LoVo (cell line): ENCODE results near the gene DDC.
A peak's percentile ranks its signal among the peaks of the same experiment; 100 is the strongest.
"Not testable (repeated sequence)": the region's sequence is repeated elsewhere in the genome, so short reads cannot be mapped to it uniquely, and the experiment has no call there.

ENCODE experiments used
- DNase-seq: peaks from one replicate; pipeline ENCODE4 v3.0.0-alpha.2; 2016; ENCODE audit warnings: low spot score

Gene DDC

DNA sequence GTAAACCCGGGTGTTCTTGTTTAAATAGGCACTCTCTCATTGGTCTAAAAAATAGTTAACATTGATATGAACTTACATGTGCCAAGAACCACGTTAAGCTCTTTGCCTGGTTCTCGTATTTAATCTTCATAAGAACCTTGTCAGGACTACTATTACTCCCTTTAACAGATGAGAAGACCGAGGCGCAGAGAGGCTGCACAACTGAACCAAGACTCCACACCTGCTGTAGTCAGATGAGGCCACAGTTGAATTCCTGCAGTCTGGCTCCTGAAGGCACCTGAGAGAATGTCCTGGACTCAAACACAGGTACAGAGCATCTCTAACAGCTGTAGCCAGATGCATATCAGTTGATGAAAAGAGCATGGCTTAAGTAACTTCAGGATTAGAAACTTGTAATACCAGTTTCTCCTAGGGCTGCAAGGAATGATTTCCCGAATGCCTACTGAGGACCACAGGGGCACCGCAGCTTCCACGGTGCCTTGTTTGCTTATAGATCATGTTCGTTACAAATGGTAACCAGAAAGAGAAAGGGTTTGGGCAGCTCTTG is 9.5 kb downstream of the DDC start:
- DNase-seq: no peak

GRCh38 chr7:50554431-50555322 is 10.5 kb downstream of the DDC start:
- no peak for DNase-seq

DNA sequence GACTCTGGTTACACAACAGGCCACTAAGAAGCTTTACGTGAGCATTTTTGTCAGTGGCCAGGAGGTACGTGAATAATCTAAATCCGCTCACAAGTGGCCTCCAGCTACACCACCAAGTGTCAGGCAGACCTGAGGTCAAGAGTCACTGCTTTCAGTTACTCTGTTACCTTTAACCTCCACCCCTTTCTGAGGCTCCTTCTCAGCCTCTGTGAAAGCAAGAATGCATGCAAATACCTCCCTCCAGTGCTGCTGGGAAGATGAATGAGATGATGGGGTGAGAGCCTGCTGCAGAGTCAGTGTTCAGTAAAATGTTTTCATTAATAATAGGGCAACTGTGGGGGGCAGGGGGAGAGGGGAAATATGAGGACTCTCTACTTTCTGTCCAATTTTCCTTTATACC is 11.2 kb downstream of the DDC start:
- DNase-seq: no peak

- DNase-seq: no peak
These were observed 12.3 kb downstream of the DDC start for GRCh38 chr7:50552921-50553320.

- DNase-seq: no peak
These were observed 13.1 kb downstream of the DDC start for GRCh38 chr7:50552139-50552538.

GRCh38 chr7:50545613-50546012 is 19.6 kb downstream of the DDC start:
- DNase-seq: not testable (repeated sequence)

GRCh38 chr7:50544992-50545391 is 20.2 kb downstream of the DDC start:
- no peak for DNase-seq

DNA sequence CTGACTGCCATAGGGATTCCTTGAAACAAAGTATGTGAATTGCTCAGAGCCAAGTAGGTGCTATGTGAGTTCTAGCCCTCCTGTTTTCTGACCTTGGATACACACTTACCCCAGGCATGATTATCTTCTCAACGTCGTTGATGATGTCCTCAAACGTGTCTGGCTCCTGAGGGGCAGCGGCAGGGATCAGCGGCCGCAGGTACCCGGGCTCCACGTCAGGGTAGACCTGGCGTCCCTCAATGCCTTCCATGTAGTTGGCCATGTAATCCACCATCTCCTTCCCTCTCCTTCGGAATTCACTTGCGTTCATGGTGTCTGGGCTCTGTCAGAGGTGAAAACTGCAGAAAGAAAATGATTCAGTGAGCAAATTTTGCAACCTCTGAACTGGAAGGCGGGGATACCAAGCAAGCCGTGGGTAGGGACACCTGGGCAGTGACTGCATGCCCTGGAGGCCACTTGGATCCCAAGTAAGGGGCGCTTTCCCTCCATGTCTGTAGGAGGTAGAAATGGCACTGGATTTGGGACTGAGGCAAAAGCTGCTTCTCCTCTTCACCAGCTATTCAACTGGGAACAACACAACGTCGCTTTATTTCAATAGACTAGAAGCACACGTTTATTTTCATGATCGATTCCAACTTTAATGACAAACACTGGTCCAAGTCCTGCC is 21.3 kb downstream of the DDC start:
- no peak for DNase-seq

GRCh38 chr7:50542132-50542531 is 23.1 kb downstream of the DDC start:
- no peak for DNase-seq

DNA sequence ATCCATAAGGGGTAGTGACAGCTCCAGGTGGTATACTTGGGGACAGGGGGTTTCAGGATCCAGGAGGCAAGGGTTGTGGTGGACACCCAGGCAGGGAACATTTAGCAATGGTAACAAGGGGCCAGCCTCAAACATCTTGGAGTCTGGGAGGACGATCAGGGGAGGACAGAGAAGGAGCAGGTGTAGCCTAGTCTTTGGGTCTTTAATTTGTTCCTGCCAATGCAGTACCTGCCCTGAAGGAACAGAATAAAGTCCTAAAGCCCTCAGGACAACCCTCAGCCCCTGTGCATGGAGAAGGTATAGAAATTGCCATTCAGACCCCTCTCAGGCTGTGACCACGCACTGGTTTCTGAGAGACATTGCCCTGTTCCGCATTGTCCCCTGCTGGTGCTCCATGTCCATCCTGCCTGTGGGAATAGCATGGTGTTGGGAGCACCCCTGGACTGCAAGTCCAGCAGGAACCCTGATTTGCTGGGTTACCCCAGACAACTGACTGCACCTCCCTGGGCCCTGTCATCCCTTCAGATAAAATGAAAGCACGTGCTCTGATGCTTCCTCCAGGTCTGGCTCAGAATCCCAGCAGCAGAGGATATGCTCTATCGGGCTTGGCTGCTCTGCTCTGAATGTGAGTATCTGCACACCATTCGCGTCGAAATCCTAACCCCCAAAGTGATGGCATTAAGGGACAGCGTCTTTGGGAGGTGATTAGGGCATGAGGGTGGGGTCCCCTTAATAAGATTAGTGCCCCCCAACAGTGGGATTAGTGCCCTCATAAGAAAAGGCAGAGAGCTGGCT is 24.2 kb downstream of the DDC start:
- no peak for DNase-seq

GRCh38 chr7:50539725-50540124 is 25.5 kb downstream of the DDC start:
- DNase-seq: no peak

GRCh38 chr7:50538478-50538877 is 26.7 kb downstream of the DDC start:
- no peak for DNase-seq

GRCh38 chr7:50537417-50537816 is 27.8 kb downstream of the DDC start:
- no peak for DNase-seq

DNA sequence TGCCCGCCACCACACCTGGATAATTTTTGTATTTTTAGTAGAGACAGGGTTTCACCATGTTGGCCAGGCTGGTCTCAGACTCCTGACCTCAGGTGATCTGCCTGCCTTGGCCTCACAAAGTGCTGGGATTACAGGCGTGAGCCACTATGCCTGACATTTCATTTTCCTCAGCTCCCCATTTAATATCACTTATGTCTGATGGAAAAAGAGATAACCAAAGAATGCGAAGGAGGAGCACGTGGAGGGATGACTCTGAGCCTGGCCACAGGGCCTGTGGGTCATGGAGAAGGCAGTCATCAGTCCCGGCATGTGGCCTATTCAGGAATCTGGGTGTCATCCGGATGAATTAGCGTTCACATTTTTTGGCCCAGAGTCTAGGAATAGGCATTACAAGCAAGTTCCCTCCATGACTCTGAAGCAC is 29.9 kb downstream of the DDC start:
- peak; percentile 59 for DNase-seq

GRCh38 chr7:50534690-50535290 is 30.4 kb downstream of the DDC start:
- DNase-seq: peak; percentile 91

- peak; percentile 13 for DNase-seq
These were observed 31.3 kb downstream of the DDC start for GRCh38 chr7:50533866-50534265.

GRCh38 chr7:50531928-50532327 is 33.3 kb downstream of the DDC start:
- DNase-seq: no peak

GRCh38 chr7:50531401-50531911 is 33.7 kb downstream of the DDC start:
- peak; percentile 83 for DNase-seq

DNA sequence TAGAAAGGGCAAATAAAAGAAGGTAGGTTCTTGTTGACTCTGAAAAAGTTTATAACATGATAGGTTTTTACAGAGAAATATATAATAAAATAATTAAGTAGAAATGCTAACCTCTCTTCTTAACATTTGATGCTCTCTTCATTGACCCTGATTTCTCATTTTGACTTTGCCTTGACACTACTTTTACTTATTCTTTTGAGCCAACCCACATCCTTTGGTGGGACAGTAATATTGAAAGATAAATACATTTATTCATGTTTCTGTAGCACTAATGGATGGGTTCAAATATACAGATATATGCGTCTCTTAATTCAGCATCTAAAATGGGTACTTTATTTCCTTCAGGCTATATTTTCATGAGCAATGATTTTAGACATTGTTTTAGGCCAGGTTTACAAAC is 34.4 kb downstream of the DDC start:
- DNase-seq: no peak

DNA sequence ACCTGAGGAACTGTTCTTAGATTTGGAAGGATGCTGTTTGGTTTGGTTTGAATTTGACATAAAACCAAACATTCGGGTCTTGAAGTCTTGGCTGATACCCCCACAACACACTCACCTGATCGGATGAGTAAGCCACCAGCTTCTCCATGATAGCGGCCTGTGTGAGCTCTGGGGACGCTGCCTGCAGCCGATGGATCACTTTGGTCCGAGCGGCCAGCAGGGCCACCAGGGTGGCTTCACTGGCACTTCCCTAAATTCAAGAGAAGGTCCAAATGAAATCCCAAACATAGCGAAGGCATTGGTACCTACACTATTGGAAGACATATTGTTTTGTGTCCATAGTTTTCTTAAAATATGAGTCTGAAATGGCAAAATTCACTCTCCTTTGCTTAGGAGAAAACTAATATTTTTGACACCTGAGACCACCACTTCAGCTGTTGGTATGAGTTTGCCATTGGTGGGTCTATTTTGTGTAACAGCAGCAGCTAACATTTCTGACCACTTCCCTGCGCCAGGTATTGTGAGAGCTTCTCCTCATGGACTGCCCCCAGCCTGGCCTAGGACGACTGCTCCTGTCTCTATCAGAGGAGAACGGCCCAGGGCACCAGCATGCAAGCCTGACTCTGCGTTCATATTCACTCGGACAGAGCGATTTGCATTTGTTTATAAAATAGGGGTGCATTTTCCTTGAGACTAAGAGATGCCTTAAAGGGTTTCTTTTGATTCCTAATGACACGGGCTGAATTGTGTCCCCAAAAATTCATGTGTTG is 35.9 kb downstream of the DDC start:
- DNase-seq: no peak
